GM19463 (cell line): ENCODE data around the gene ITPK1.
"Not testable (repeated sequence)": the region's sequence is repeated elsewhere in the genome, so short reads cannot be mapped to it uniquely, and the experiment has no call there.

ENCODE experiments used
- ATAC-seq: cut with Tn5 transposase; IDR thresholded peaks from one replicate; pipeline ENCODE4 v1.9.1; 2021; ENCODE audit warnings: mild to moderate bottlenecking, moderate library complexity; ENCODE audit not compliant: unreplicated experiment

ITPK1 gene

GRCh38 chr14:93062890-93063289 is 52.8 kb downstream of the ITPK1 start:
- ATAC-seq = no peak

DNA sequence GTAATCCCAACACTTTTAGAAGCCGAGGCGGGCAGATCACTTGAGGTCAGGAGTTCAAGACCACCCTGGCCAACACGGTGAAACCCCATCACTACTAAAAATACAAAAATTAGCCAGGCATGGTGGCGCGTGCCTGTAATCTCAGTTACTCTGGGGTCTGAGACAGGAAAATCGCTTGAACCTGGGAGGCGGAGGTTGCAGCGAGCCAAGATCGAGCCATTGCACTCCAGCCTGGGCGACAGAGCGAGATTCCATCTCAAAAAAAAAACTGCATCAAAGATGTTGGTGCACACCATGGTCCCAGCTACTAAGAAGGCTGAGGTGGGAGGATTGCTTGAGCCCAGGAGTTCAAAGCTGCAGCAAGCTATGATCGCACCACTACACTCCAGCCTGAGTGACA is 53.7 kb downstream of the ITPK1 start:
- ATAC-seq = not testable (repeated sequence)

DNA sequence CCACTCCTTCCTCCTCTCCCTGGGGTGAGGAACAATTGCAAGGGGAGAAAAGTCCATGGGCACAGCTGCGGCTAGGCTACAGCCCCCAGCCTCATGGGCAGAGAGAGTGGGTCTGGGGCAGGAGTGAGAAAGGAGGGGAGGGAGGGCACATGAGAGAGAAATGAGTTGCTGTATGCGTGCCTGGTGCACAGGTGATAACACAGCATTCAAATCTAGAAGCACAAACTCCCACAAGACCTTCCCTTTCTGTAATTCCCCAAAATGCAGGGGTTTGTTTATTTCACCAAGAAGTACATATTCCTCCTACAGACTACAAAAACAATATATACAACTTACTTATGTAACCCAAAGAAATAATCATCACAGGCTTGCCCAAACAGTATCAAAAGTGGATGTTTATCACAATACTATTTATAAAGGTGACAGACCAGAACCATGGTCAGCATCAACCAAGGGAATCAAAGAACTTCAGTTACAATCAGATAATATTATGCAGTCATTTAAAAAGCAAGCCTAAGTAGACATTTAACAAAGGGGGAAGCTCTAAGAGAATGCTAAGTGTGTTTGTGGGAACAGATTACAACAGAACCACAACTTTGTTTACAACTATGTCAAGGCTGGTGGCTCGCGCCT is 54.2 kb downstream of the ITPK1 start:
- peak; percentile 31 for ATAC-seq

- ATAC-seq = no peak
These were observed 54.9 kb downstream of the ITPK1 start for GRCh38 chr14:93060841-93061240.

DNA sequence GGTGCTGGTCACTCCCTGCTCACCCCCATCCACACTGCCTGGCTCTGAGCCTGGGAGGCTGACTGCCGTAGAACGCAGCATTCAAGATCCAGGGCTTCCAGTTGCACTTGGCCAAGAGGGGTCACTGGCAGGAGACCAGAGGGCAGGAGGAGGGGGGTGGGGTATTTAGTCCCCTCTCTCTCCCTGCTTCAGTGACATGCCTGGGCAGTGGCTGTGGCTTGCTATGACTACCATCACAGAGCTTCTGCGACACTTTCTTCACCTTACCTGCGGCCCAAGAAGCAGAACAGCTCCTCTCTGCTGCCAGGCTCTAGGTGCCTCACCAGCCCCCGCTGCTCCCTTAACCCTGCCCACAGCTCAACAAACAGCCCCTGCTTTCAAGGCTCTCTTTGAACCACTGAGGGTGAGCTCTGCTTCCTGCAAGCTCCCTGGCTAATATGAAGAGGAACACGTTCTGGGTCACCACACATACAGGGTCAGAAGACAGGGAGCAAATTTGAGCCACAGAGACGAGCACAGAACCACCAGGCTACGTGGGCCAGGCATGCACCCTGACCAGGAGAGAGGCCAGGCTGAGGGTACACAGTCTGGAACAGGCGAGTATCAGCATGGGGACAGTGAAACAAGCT is 55.7 kb downstream of the ITPK1 start:
- ATAC-seq = no peak

- no peak for ATAC-seq
These were observed 56.5 kb downstream of the ITPK1 start for GRCh38 chr14:93059260-93059659.

GRCh38 chr14:93057586-93058280 is 58.0 kb downstream of the ITPK1 start:
- no peak for ATAC-seq

GRCh38 chr14:93056840-93057585 is 58.7 kb downstream of the ITPK1 start:
- no peak for ATAC-seq

- no peak for ATAC-seq
These were observed 59.4 kb downstream of the ITPK1 start for GRCh38 chr14:93056166-93056839.

- no peak for ATAC-seq
These were observed 60.0 kb downstream of the ITPK1 start for GRCh38 chr14:93055651-93056115.

DNA sequence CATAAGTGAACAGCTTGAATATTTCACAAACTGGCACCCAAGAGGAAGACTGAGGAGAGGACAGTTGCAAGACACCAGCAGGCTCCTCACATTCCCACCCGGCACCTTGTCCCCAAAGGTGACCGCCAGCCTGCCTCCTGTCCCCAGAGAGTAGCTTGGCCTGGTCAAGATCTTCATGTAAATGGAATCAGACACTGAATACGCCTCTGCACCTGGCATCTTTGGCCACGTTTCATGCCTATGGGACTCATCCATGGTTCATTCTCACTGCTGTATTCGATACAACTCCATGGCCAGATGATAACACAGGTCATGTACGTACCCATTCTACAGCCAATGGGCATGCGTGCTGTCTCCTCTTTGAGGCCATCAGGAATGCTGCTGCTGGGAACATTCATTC is 60.8 kb downstream of the ITPK1 start:
- ATAC-seq = no peak

- no peak for ATAC-seq
These were observed 61.7 kb downstream of the ITPK1 start for GRCh38 chr14:93054006-93054405.

DNA sequence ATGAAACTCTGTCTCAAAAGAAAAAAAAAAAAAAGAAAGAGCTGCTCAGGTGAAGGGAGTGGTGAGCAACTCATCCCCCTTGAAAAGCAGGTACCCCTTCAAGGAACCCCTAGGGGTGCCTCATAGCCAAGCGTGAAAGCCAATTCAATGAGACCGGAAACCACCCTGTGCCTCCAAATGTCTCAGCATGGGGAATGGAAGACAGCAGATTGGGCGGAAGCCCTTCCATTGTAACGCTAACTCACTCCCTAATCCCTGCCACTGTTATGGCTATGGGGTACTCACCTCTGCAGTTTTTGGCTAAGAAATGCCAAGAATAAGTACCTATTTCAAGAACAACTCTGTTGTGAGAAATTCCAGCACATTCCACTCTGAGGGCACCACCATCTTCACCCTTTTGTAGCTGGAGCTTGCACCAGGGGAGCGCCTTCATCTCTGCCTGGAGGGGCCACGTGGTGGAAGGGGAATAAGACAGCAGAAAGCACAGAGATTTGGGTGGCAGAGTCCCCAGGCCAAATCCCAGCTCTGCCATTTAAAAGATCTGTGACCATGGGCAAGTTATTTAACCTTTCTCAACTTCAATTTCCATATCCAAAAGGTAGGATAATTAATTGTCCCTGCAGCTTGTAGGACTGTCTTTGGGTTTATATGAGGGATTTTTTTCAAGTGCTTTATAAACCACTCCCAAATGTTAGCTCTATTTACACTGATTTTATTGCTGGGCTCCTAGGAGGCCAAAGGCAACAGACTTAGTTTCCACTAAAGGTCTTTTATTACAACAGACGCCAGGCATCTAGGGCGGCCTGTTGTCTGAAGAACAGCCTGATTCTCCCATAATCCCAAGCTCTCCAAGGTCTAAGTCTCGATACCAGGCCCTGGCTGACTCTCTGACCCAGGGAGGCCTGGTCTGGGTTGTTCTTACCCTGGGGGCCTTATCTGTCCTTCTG is 63.9 kb downstream of the ITPK1 start:
- ATAC-seq = no peak

- no peak for ATAC-seq
These were observed 65.0 kb downstream of the ITPK1 start for GRCh38 chr14:93050761-93051160.

- ATAC-seq = no peak
These were observed 65.8 kb downstream of the ITPK1 start for GRCh38 chr14:93049867-93050331.

DNA sequence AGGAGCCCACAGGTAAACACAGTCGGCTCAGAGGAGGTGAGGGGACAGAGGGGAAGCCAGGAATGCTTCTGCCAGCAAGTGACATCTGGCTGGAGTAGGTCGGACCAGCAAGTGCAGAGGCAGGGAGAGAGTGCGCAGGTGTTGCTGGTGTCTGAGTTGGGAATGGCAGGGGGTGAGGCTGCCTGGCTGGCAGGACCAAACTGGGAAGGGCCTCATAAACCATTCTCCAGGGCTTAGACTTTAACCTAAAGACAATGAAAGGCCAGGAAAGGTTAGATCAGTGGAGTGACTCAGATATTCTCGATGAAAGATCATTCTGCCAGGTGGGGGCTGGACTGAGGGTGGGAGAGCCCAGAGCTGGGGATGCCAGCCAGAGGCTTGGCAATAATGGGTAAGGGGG is 66.4 kb downstream of the ITPK1 start:
- ATAC-seq = no peak

- no peak for ATAC-seq
These were observed 66.9 kb downstream of the ITPK1 start for GRCh38 chr14:93048843-93049242.

- no peak for ATAC-seq
These were observed 68.1 kb downstream of the ITPK1 start for GRCh38 chr14:93047661-93048060.

GRCh38 chr14:93047157-93047556 is 68.6 kb downstream of the ITPK1 start:
- no peak for ATAC-seq

- no peak for ATAC-seq
These were observed 69.0 kb downstream of the ITPK1 start for GRCh38 chr14:93046705-93047050.
